GM12874 (cell line): ENCODE measurements around the gene SLC9A9.

Experiments
- TF ChIP-seq, protein P1 (sequence below): IDR thresholded peaks from 2 replicates; pipeline ENCODE4 v1.5.1; 2011; ENCODE audit warnings: low read depth, mild to moderate bottlenecking, control low read depth, low read length, moderate library complexity; ENCODE audit not compliant: insufficient read depth

The SLC9A9 gene

GRCh38 chr3:143538577-143538981 lies 309.7 kb downstream of the SLC9A9 start:
- TF ChIP-seq, protein P1, sequence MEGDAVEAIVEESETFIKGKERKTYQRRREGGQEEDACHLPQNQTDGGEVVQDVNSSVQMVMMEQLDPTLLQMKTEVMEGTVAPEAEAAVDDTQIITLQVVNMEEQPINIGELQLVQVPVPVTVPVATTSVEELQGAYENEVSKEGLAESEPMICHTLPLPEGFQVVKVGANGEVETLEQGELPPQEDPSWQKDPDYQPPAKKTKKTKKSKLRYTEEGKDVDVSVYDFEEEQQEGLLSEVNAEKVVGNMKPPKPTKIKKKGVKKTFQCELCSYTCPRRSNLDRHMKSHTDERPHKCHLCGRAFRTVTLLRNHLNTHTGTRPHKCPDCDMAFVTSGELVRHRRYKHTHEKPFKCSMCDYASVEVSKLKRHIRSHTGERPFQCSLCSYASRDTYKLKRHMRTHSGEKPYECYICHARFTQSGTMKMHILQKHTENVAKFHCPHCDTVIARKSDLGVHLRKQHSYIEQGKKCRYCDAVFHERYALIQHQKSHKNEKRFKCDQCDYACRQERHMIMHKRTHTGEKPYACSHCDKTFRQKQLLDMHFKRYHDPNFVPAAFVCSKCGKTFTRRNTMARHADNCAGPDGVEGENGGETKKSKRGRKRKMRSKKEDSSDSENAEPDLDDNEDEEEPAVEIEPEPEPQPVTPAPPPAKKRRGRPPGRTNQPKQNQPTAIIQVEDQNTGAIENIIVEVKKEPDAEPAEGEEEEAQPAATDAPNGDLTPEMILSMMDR: no peak

GRCh38 chr3:143538061-143538460 lies 310.2 kb downstream of the SLC9A9 start:
- TF ChIP-seq, protein P1: no peak

GRCh38 chr3:143536817-143537535 lies 311.3 kb downstream of the SLC9A9 start:
- TF ChIP-seq, protein P1: no peak

DNA sequence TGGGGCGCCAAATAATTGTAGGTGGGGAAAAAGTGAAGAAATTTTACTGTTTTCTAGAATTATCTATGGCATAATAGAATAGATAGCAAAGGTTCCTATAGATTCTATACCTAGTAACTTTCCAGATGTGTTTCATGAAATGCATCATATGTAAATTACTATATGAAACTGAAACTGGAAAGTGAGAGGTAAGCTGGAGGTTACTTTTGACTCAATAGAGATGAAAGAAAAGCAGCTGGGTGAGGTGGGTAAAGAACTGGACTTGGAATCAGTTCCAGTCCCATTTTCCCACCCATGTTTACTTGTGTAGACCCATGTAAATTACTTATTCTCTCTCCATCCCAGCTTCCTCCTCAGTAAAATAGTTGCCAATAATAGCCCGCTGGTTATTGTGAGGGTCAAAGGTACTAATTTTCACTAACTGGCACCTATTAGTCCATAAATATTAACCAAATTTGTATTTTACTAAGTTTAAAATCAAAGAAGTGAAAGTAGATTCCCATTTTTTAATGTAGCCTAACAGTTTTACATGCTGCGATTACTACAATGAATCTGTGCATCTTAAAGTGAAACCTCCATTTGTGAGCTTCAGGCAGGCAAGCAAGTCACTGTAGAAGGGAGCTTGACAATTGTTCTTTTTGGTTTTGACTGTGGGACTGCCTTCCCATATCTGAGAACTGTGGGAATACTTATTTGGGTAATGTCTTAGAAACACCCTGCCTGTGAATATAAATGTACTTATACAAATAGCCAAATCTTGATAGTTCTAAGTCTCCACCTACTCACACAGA lies 312.1 kb downstream of the SLC9A9 start:
- TF ChIP-seq, protein P1: no peak

GRCh38 chr3:143533391-143533790 lies 314.9 kb downstream of the SLC9A9 start:
- TF ChIP-seq, protein P1: no peak

DNA sequence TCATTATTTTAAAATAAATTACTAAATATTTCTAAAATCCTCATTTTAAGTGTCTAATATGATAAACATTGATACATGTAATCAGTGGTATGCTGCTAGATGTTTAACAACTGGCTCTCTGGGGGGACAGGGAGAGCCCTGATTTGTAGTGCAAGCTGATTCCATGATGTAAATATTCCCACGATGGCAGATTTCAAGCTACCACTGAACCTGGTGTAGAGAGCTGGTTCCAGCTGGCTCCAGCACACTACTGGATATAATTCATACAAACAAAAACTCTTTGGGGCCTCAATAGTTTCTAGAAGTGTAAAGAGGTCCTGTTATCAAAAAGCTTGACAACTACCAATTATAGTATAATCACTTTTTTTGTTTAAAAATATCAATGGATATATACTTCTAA lies 316.2 kb downstream of the SLC9A9 start:
- TF ChIP-seq, protein P1: no peak

DNA sequence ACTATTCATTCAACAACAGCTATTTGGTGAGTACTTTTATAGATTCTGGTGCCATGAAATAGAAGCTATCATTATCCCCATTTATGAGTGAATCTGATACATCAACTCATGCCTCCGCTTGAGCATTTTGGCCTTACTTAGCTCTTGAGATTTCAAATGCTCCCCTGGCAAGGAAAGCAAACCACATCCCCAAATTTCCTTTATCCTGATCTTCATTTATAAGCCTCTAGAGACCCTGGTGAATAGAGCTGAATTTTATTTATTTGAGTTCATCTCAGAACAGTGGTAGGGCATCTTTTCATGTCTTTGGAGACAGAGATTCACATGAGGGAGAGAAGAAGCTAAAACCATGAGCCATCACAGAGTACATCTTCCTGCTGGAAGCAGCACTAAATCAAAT lies 317.2 kb downstream of the SLC9A9 start:
- TF ChIP-seq, protein P1: no peak
